IPS-11a (cell line): ENCODE results near the gene IPO13.

Source experiments
- H3K4me3 ChIP-seq: one replicate; pipeline ENCODE4 v1.5.1; 2013; ENCODE audit warnings: low read depth, low read length, control low read depth

IPO13 gene, protein sequence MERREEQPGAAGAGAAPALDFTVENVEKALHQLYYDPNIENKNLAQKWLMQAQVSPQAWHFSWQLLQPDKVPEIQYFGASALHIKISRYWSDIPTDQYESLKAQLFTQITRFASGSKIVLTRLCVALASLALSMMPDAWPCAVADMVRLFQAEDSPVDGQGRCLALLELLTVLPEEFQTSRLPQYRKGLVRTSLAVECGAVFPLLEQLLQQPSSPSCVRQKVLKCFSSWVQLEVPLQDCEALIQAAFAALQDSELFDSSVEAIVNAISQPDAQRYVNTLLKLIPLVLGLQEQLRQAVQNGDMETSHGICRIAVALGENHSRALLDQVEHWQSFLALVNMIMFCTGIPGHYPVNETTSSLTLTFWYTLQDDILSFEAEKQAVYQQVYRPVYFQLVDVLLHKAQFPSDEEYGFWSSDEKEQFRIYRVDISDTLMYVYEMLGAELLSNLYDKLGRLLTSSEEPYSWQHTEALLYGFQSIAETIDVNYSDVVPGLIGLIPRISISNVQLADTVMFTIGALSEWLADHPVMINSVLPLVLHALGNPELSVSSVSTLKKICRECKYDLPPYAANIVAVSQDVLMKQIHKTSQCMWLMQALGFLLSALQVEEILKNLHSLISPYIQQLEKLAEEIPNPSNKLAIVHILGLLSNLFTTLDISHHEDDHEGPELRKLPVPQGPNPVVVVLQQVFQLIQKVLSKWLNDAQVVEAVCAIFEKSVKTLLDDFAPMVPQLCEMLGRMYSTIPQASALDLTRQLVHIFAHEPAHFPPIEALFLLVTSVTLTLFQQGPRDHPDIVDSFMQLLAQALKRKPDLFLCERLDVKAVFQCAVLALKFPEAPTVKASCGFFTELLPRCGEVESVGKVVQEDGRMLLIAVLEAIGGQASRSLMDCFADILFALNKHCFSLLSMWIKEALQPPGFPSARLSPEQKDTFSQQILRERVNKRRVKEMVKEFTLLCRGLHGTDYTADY

DNA sequence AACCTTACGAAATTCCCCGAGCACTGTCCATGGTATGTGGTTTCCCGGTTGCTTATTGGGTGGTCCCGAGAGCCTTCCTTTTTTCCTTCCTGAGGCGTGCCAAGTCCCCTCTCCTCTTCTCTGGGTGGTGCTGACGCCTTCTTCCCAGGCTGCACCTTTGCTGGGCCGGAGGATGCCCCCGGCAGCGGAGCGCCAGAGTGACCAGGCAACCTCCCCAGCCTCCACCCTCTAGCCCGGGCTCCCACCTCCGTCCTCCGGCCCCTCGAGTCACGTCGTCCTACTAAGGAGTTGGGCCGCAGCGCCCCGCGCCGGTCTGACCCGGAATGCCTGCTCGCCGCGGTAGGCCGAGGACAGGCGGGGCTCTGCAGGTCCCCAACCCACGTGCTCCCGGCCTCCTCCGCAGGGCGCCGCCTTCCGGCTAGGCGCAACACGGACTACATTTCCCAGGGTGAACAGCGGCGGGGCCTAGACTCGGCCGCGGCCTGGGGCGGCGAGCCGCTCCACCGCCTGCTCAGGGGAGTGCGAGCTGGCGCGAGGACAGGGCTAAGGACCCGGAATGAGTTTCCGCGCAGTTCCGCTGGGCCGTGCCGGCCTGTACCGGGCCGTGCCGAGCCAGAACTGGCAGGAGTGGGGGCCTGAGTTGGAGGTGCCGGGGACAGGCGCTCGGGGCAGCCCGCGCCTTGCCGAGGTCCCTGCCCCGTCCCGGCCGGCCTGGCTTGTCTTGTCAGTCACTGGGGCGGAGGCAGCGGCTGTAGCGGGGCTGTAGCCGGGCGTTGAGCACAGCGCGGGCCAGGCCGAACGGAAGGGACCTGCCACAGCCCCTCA lies at the start of gene IPO13:
Gene IPO13 (plus strand): TSS at position 715 of the 825 bp plus-strand sequence. CDS start 651 bp downstream, outside the sequence.
- H3K4me3 ChIP-seq, result peak within 1 kb of the TSS; percentile 90

DNA sequence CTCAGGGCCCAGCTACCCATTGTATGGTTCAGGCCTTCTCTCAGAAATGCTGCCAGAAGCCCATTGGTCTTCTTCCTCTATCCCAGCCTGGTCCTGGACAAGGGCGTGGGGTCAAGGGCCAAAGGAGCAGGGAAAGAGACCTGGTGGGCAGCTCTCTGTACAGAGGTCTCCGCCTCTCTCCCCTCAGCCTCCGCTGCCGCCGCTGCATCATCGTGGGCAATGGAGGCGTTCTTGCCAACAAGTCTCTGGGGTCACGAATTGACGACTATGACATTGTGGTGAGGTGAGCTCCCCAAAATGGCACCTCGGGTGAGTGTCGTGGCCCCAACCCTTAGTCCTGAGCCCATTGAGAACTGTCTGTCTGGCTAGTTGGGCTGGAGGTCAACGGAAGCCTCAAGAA lies 47.8 kb upstream of the IPO13 start:
- H3K4me3 ChIP-seq, result no peak overlapping the region

DNA sequence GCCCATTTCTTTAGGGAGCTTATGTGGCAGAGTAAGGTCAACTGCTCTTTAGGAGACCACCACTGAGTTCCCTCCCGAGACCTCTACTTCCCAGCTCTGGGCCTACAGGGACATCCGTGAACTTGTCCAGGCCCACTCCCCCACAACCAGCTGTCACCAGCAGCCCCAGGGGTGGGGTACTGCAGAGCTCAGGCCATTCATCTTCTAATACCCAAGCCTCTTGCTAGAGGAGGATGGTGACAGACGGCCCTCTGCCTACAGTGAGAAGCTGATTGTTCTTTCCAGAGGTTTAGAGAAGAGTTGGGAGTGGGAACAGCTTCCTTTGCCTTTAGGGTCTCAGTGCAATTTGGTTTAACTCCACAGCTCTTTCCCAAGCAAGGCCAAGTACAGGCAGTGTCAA lies 46.4 kb upstream of the IPO13 start:
- H3K4me3 ChIP-seq, result no peak overlapping the region

DNA sequence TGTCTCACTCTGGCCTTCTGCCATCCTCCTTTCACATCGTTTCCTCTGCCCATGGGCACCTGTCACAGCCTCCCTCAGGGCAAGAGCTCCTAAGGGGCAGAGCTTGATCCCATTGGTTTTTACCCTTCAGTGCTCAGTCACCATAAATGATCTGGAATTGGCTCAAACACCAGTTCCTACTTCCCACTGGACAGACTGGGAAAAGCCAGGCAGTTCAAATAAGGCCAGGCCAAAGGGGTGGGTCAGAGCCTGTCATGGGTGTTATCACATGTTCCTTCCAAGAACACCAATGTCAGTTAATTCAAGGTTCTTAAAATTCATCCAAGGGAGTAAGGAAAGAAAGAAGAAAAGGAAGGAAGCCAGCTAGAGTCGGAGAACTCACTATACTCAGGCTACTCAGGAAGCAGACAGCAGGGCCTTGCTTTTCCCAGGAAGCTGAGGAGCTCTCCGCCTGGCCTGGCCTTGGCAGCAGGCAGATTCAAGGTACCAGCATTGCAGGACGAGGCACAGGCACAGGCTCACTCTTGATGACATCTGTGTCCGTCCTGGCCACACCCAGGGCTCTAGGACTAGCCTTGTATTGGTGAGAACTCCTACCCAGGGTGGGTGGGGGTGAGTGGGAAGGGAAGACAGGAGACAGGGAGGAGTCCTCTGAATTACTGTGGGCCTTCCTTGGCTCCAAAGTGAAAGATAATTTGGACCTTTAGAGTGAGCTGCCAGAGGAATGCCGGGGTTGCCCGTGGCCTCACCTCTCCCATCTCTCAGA lies 45.4 kb upstream of the IPO13 start:
- no peak overlapping the region for H3K4me3 ChIP-seq

DNA sequence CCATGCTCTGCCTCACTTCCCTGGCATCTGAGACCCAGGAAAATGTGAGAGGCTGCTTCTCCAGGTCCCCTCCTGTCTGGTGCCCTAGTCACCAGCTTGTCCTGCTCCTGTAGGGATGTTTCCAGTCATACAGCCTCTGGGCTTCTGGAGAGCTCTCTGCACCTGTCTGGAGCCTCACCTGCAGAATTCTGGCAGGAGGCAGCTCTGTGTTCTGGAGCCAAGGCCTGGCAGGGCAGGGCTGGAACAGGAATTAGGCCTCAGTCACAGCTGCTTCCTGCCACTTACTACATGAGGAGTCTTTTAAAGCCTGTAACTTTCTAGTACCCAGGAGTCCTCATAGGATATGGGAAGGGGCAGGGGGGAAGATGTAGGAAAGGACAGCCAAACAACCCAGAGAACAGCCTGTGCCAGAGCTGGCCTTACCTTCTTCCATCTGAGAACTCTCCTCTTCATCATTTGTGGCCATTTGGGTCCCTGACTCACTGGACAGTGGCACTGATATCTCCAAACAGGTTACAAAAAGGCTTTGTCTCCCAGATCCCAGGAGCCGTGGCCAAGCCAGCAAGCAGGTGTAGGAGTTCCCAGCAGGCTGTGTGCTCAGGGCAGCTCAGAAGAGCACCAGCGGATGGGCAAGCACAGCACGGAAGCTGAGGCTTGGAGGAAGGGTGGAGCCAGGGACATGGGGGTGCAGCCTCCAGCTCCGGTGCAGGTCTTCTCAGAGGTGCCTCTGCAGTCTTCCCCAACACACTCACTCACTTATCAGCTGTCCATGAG lies 44.5 kb upstream of the IPO13 start:
- no peak overlapping the region for H3K4me3 ChIP-seq

DNA sequence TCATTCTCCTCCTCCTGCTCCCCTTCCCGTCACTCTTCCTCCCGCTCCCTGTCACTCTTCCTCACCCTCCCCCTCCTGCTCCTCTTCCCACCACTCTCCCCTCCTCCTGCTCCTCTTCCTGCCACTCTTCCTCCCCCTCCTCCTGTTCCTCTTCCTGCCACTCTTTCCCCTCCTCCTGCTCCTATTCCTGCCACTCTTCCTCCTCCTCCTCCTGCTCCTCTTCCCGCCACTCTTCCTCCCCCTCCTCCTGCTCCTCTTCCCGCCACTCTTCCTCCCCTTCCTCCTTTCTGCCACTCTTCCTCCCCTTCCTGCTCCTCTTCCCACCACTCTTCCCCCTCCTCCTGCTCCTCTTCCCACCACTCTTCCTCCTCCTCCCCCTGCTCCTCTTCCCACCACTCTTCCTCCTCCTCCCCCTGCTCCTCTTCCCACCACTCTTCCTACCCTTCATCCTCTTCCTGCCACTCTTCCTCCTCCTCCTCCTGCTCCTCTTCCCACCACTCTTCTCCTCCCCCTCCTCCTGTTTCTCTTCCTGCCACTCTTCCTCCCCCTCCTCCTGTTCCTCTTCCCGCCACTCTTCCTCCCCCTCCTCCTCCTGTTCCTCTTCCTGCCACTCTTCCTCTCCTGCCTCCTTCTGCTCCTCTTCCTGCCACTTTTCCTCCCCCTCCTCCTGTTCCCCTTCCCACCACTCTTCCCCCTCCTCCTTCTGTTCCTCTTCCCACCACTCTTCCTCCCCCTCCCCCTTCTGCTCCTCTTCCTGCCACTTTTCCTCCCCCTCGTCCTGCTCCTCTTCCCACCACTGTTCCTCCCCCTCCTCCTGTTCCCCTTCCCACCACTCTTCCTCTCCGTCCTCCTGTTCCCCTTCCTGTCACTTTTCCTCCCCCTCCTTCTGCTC lies 41.8 kb upstream of the IPO13 start:
- H3K4me3 ChIP-seq, result no peak overlapping the region

DNA sequence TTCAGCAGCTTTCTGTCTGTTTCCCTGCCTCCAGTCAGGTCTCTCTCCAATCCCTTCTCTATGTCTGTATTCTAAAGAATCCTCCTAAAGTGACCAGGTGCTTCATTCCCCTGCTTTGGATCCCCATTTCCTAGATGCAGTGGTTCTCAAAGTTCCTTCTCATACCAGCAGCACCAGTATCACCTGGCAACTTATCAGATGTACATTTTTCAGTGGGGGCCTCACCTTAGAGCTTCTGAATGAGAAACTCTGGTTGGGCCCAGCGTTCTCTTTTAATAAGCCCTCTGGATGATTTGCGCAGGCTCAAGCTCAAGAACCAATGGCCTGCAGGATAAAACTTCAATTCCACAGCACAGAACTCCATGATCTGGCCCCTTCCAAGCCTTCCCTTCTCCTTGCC lies 38.5 kb upstream of the IPO13 start:
- H3K4me3 ChIP-seq, result no peak overlapping the region

DNA sequence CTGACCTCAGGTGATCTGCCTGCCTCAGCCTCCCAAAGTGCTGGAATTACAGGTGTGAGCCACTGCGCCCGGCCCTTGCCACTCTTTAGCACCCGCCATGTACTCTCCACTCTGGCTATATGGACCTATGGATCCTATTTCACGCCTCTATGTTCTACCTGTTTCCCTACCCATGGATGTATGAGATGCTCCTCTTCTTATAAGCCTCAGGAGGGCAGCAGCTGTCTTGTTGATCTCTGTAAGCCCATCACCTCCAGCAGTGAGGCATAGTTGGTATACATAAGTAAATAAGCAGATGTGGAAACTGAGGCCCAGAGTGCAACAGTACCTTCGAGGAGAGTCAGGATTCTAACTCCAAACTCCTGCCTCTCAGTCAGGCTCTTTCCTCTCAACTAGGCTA lies 37.9 kb upstream of the IPO13 start:
- no peak overlapping the region for H3K4me3 ChIP-seq

DNA sequence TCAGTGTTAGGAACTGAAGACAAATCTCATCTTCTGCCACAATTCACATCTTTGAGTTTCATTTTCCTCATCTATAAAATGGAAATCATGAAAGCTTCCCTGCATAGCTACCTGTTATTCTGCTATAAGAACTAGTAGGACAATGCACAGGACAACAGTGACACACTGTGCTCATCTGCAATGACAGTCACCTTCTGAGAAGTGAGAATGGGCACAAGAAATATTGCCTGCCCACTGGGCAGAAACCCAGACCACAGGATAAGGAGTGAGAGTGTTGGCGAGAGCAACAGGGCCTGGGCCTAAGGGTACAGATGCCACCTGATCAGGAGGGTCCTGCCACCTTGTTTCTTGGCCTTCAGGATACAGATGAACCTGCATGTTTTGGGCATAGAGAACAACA lies 36.4 kb upstream of the IPO13 start:
- H3K4me3 ChIP-seq, result no peak overlapping the region

DNA sequence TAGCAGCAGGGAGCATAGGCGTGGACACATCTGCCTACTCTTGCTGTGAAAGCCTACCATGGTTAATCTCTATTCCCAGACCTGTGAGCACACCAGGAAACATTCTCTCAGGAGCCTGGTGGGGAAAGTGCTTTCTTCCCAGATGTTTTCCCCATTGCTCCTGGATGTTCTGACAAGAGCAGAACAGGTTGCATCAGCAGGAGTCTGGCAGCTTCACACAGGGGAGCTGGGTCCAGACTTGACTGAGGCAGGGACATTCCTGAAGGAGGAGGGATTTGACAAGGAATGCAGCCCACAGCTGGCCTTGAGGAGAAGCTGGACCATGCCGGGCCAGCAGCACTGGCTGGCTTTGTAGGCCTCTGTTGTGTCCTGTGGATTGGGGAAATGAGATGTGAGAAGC lies 34.1 kb upstream of the IPO13 start:
- no peak overlapping the region for H3K4me3 ChIP-seq

DNA sequence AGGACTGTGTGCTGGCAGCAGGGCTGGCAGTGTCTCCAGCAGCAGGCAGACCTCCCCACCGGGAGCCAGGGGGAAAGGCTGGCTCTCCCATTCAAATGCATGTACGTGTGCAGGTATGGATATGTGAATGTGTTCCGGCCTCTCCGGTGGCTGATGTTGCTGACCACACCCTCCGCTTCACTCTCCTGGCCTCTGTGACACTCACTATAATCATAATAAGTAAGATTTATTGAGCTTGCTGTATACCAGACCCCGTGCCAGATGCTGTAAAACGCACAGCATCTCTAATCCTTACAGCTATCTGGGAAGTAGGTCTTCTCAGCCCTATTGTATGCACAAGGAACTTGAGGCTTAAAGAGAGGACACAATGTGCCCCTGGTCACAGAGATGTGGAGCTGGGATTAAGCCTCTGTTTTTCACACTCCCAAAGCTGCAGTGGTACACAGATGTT lies 33.7 kb upstream of the IPO13 start:
- H3K4me3 ChIP-seq, result no peak overlapping the region

DNA sequence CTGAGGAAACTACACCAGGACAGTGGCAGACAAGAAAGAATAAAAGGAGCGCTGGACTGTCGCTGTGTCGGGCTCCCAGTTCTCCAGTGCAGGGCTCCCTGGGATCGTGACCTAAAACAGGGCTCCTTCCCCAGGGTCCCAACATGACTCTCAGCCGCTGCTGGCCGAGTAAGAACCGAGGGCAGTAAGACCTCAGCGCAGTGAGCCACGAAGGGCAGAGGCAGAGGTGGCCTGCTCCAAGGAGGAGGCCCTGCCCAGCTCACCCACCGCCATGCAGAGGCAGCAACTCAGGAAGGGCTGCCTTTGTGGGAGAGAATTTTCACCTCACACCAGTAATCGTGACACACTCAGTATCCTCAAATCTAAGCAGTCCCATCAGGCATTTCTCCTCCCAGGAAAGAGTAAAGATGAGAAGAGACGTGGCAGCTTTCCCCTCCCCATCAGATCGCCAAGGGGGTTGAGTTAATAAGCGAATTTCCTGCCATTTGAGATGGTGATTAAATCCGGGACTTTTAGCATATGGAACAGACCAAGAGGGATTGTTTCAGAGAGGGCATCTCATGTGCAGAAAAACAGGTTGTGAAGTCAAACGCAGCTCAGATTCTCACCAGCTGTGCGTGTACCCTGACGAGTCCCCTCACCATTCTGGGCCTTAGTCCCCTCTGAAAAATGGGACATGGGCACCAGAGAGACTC lies 32.9 kb upstream of the IPO13 start:
- H3K4me3 ChIP-seq, result no peak overlapping the region

DNA sequence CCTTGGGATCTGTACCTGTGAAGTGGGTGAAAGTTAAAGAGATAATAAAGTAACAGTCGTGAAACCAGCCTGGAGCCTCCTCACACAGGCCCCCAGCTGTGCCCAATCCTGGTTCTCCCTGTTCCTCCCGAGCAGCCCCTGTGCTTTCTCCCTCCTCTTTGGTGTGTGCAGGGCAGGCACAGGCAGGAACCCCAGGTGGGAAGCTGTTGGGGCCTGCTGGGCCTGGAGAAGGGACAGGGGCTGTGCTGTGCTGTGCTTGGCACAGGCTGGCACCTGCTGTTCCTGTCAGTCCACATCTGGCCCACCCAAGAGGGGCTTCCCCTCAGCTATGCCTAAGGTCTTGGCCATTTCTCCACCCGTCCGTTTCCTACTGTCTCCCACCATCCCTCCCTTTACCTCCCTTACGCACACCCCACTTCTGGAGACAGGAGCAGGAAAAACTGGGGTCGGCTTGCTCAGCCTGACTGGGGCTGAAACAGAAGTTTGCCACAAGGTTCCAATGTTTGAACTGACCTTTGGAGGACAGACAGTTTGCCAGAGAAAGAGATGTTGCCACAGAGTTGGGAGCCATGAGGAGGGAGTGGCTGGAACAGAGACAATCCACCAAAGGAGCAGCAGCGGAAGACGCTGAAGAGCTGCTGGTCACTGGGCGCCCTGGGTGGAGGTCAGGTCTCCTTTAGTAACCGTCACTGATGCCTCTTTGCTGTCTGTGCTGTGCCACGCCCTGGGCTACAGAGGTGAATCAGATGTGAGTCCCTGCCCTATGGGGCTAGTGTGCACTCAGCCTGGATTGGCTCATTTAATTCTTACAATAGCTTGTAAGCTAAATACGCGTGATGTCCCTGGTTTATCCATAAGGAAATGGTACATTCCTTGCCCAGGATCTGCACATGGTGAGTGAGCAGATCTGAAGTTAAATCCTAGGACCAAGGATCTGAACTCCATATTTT lies 31.9 kb upstream of the IPO13 start:
- H3K4me3 ChIP-seq, result no peak overlapping the region

DNA sequence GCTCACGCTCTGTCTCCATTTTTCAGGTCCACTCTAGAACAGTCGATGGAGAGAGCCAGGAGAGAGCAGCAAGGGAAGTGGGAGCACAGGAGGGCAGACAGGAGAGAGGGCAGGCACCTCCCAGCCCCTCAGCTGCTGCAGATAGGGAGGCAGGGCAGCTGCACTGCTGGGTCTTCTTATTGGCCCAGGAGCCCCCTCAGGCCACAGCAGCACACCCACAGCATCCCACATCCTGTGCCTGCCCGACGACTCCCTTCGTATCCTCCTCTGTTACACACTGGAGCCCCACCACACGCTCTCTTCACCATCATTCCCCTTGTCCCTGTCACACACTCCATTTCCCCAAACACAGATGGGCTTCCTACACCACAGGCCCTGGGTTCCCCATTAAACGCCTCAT lies 26.8 kb upstream of the IPO13 start:
- no peak overlapping the region for H3K4me3 ChIP-seq

DNA sequence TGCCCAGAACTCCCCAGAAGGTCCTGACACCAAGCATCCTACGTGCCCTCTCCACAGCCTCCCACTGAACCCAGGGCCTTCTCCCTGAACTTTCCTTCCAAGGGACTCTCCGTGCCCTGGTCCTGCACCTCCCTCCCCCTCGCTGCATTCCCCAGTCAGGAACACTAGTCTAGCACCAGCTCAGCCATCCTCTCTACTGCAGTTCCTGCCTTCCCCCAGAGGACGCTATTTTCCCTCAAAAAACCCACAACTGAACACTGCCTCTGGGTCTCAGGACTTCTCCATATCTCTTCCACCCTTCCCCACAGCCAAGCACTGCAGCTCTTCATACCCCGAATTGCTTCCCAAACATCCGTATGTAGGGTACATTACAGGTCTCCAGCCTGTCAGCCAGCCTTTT lies 25.7 kb upstream of the IPO13 start:
- H3K4me3 ChIP-seq, result no peak overlapping the region

DNA sequence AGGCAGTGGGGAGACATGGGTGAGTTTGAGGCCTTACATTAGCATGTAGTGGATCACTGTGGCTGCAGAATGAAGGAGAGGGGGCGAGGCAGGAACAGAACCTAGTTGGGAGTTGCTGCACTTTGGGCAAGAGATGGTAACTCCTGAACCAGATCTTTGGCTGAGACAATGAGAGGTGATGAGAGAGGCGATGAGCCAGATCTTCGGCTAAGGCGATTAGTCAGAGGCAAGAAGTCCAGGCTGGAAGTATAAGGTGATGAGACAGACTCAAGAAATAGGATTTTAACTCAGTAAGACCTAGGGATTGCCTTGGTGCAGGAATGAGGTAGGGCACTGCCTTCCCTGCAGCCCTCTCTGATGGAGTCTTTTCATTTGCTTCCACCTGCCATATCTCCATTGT lies 22.2 kb upstream of the IPO13 start:
- no peak overlapping the region for H3K4me3 ChIP-seq

DNA sequence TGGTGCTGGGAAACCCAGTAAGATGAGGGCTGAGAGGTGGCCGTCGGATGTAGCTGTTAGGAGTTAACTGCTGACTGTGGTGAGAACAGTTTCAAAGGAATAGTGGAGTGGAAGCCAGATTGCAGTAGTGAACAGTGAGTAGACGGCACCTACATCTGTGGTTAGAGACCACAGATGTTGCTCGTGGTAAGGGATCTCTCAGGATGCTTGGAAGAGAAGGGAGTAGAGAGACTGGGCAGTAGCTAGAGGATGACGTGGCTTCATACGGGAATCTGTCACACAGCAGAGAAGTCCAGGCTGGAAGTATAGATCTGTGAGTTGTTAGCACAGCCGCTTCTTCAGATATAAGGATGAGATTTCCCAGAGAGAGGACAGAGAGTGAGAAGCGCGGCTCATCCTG lies 20.9 kb upstream of the IPO13 start:
- H3K4me3 ChIP-seq, result no peak overlapping the region
